HepG2 (cell line): Measurements from ENCODE around the gene TMEM143. TPM values are rescaled to one million over a fixed set of nuclear protein-coding genes. Genes with fewer than 3 reads are reported as not detected.

Experiments
- ELF4 ChIP-seq: sonication (generic); formaldehyde crosslinking; IDR thresholded peaks from 2 replicates; pipeline ENCODE4 v1.5.0; 2020; ENCODE audit warnings: missing genetic modification reagents, mild to moderate bottlenecking, moderate library complexity, borderline replicate concordance
- HOXD1 ChIP-seq: sonication (generic); formaldehyde crosslinking; IDR thresholded peaks from 2 replicates; pipeline ENCODE4 v1.5.0; 2020; ENCODE audit warnings: missing genetic modification reagents
- KDM1A ChIP-seq: IDR thresholded peaks from 2 replicates; pipeline ENCODE4 v1.6.1; 2016; ENCODE audit warnings: missing compliant biosample characterization
- KLF12 ChIP-seq: sonication (generic); formaldehyde crosslinking; IDR thresholded peaks from 2 replicates; pipeline ENCODE4 v1.4.0; 2020; ENCODE audit warnings: missing genetic modification reagents, borderline replicate concordance
- NKX3-1 ChIP-seq: sonication (generic); formaldehyde crosslinking; IDR thresholded peaks from 2 replicates; pipeline ENCODE4 v1.5.0; 2020; ENCODE audit warnings: missing genetic modification reagents
- PREB ChIP-seq: sonication (generic); formaldehyde crosslinking; IDR thresholded peaks from 2 replicates; pipeline ENCODE4 v1.4.0; 2020; ENCODE audit warnings: missing genetic modification reagents
- PTBP1 ChIP-seq: fragments of 200-400 bp; formaldehyde crosslinking; IDR thresholded peaks from 2 replicates; pipeline ENCODE4 v1.6.1; 2018; ENCODE audit warnings: low read length, low read depth; ENCODE audit not compliant: poor library complexity, severe bottlenecking
- REL ChIP-seq: sonication (generic); formaldehyde crosslinking; conservative IDR thresholded peaks from 2 replicates; pipeline ENCODE4 v1.8.0; 2022; ENCODE audit warnings: mild to moderate bottlenecking, missing genetic modification reagents, moderate library complexity
- SAP130 ChIP-seq: IDR thresholded peaks from 2 replicates; pipeline ENCODE4 v1.6.1; 2016; ENCODE audit warnings: low read depth
- SNAPC4 ChIP-seq: sonication (generic); formaldehyde crosslinking; IDR thresholded peaks from 2 replicates; pipeline ENCODE4 v1.4.0; 2020; ENCODE audit warnings: mild to moderate bottlenecking, missing genetic modification reagents
- SP2 ChIP-seq: sonication (generic); formaldehyde crosslinking; IDR thresholded peaks from 2 replicates; pipeline ENCODE4 v1.5.1; 2020; ENCODE audit warnings: mild to moderate bottlenecking, missing genetic modification reagents
- TRIM22 ChIP-seq: fragments of 450-650 bp; IDR thresholded peaks from 2 replicates; pipeline ENCODE4 v1.6.1; 2017
- ZNF12 ChIP-seq: sonication (generic); formaldehyde crosslinking; IDR thresholded peaks from 2 replicates; pipeline ENCODE4 v1.5.0; 2020; ENCODE audit warnings: missing genetic modification reagents
- ZNF281 ChIP-seq: sonication (generic); formaldehyde crosslinking; IDR thresholded peaks from 2 replicates; pipeline ENCODE4 v1.4.0; 2020; ENCODE audit warnings: missing genetic modification reagents, borderline replicate concordance
- ZNF382 ChIP-seq: sonication (generic); formaldehyde crosslinking; IDR thresholded peaks from 2 replicates; pipeline ENCODE4 v1.5.0; 2020; ENCODE audit warnings: missing genetic modification reagents, mild to moderate bottlenecking, borderline replicate concordance
- ZNF431 ChIP-seq: sonication (generic); formaldehyde crosslinking; IDR thresholded peaks from 2 replicates; pipeline ENCODE4 v1.9.0; 2022; ENCODE audit warnings: missing genetic modification reagents, low read depth, mild to moderate bottlenecking, borderline replicate concordance
- ZNF451 ChIP-seq: sonication (generic); formaldehyde crosslinking; IDR thresholded peaks from 2 replicates; pipeline ENCODE4 v1.5.0; 2020; ENCODE audit warnings: mild to moderate bottlenecking, missing genetic modification reagents
- ZNF570 ChIP-seq: sonication (generic); formaldehyde crosslinking; IDR thresholded peaks from 2 replicates; pipeline ENCODE4 v1.4.0; 2020; ENCODE audit warnings: mild to moderate bottlenecking, missing genetic modification reagents, borderline replicate concordance
- ZNF761 ChIP-seq: sonication (generic); formaldehyde crosslinking; conservative IDR thresholded peaks from 2 replicates; pipeline ENCODE4 v1.4.0; 2020; ENCODE audit warnings: mild to moderate bottlenecking, missing genetic modification reagents
- ZNF83 ChIP-seq: sonication (generic); formaldehyde crosslinking; IDR thresholded peaks from 2 replicates; pipeline ENCODE4 v1.4.0; 2020; ENCODE audit warnings: missing genetic modification reagents, mild to moderate bottlenecking, borderline replicate concordance
- polyA plus RNA-seq, 8 experiments: library from polyadenylated mRNA; depleted of rRNA in 3 of 8; stranded (reverse) in 7 of 8; unstranded in 1 of 8; fragments of >200 nt; fragmentation: Illumina TruSeq in 4 of 8; extraction: Trizol in 4 of 8; gene quantifications; 2 replicates each; pipeline versions ENCODE4 v1.2.1 to v1.2.3, GENCODE V29; 2011 to 2016; ENCODE audit warnings: low read depth in 4 of 8, missing spikeins in 1 of 8, mixed read lengths in 1 of 8; ENCODE audit not compliant: insufficient read depth in 1 of 8
- total RNA-seq, 5 experiments: library from RNA; depleted of rRNA; stranded (reverse); fragments of >200 nt; fragmentation: Illumina TruSeq; extraction: Trizol; gene quantifications; 2 replicates each; pipeline ENCODE4 v1.2.3, GENCODE V29; 2016; ENCODE audit warnings: low read depth in 1 of 5

Gene TMEM143
- total and polyA plus RNA-seq, 2 of the 13 experiments (the other 11 are each of a cell fraction or from before 2014, with no cell fraction given): 7.7 to 11.3 TPM

GRCh38 chr19:48400018-48400742 is 36.4 kb upstream of the TMEM143 start (continued):
- TF ChIP-seq ZNF382 (CRISPR knock-in tag) (no peak), ZNF281 (CRISPR knock-in tag) (no peak), SP2 (CRISPR knock-in tag) (no peak), ZNF12 (CRISPR knock-in tag) (peak; percentile 52; the same call in 1 of the 2 replicates), ZNF451 (no peak), KDM1A (CRISPR knock-in tag) (no peak), PREB (no peak), HOXD1 (no peak), ZNF431 (no peak), NKX3-1 (CRISPR knock-in tag) (no peak), PTBP1 (no peak), REL (CRISPR knock-in tag) (no peak), ELF4 (no peak), TRIM22 (no peak), SAP130 (CRISPR knock-in tag) (peak; percentile 58), ZNF83 (CRISPR knock-in tag) (no peak), SNAPC4 (CRISPR knock-in tag) (peak; percentile 95), ZNF570 (CRISPR knock-in tag) (no peak), ZNF761 (CRISPR knock-in tag) (no peak), KLF12 (no peak)
